WTC11 (cell line): ENCODE data around the gene GPC1. TPM values are rescaled to one million over a fixed set of nuclear protein-coding genes. Genes with fewer than 3 reads are reported as not detected.

ENCODE experiments used
- ATAC-seq: fragments of 200-7000 bp; cut with Tn5 transposase; 2 replicates; pipeline ENCODE4 v1.10.0; 2021; ENCODE audit warnings: mild to moderate bottlenecking, moderate library complexity
- CTCF ChIA-PET: fragments of 300-600 bp; sonication (Branson Sonifier 250); formaldehyde crosslinking; loops from one replicate; lab custom pipeline; 2021; ENCODE audit warnings: antibody characterized with exemption; lab: Charles Lee
- POLR2A ChIA-PET: fragments of 350-600 bp; sonication (Branson Sonifier 250); formaldehyde crosslinking; loops from one replicate; lab custom pipeline; 2021; ENCODE audit warnings: antibody characterized with exemption; lab: Charles Lee
- DNase-seq: peaks from one replicate; pipeline ENCODE4 v3.0.0; 2021; ENCODE audit warnings: low spot score
- H3K27ac Mint-ChIP-seq: 2 replicates; pipeline ENCODE4 v1.8.0; 2021; ENCODE audit warnings: mixed read lengths
- H3K27me3 Mint-ChIP-seq: 2 replicates; pipeline ENCODE4 v1.8.0; 2021; ENCODE audit warnings: low read depth, mild to moderate bottlenecking, moderate library complexity, mixed read lengths
- H3K36me3 Mint-ChIP-seq: 2 replicates; pipeline ENCODE4 v1.8.0; 2021; ENCODE audit warnings: mixed read lengths
- H3K4me1 Mint-ChIP-seq: 2 replicates; pipeline ENCODE4 v1.8.0; 2022; ENCODE audit warnings: mixed read lengths
- H3K4me3 Mint-ChIP-seq: 2 replicates; pipeline ENCODE4 v1.8.0; 2021; ENCODE audit warnings: mild to moderate bottlenecking, moderate library complexity, mixed read lengths
- H3K9me3 Mint-ChIP-seq: 2 replicates; pipeline ENCODE4 v1.8.0; 2021; ENCODE audit warnings: mixed read lengths
- ELF4 ChIP-seq: sonication (generic); formaldehyde crosslinking; IDR thresholded peaks from 2 replicates; pipeline ENCODE4 v1.8.1; 2022; ENCODE audit warnings: low read depth, mild to moderate bottlenecking, moderate library complexity, missing genetic modification reagents
- FOXJ3 ChIP-seq: sonication (generic); formaldehyde crosslinking; IDR thresholded peaks from 2 replicates; pipeline ENCODE4 v1.9.0; 2021; ENCODE audit warnings: missing genetic modification reagents, mild to moderate bottlenecking, borderline replicate concordance
- JUN ChIP-seq: sonication (generic); formaldehyde crosslinking; IDR thresholded peaks from 2 replicates; pipeline ENCODE4 v1.8.0; 2023; ENCODE audit warnings: mild to moderate bottlenecking, missing genetic modification reagents
- NFATC4 ChIP-seq: fragments of 250-450 bp; sonication (Bioruptor Pico); IDR thresholded peaks from 2 replicates; pipeline ENCODE4 v1.9.0; 2021; ENCODE audit warnings: mild to moderate bottlenecking
- OVOL2 ChIP-seq: fragments of 250-450 bp; sonication (Bioruptor Pico); IDR thresholded peaks from 2 replicates; pipeline ENCODE4 v1.9.0; 2021; ENCODE audit warnings: mild to moderate bottlenecking, borderline replicate concordance
- SMAD4 ChIP-seq: sonication (generic); formaldehyde crosslinking; IDR thresholded peaks from 2 replicates; pipeline ENCODE4 v1.8.0; 2022; ENCODE audit warnings: mild to moderate bottlenecking, missing genetic modification reagents
- SP1 ChIP-seq: sonication (generic); formaldehyde crosslinking; conservative IDR thresholded peaks from 2 replicates; pipeline ENCODE4 v1.8.1; 2022; ENCODE audit warnings: missing genetic modification reagents
- ZNF138 ChIP-seq: sonication (generic); formaldehyde crosslinking; conservative IDR thresholded peaks from 2 replicates; pipeline ENCODE4 v1.8.1; 2022; ENCODE audit warnings: mild to moderate bottlenecking, moderate library complexity, missing genetic modification reagents
- ZNF232 ChIP-seq: sonication (generic); formaldehyde crosslinking; IDR thresholded peaks from 2 replicates; pipeline ENCODE4 v1.8.0; 2022; ENCODE audit warnings: mild to moderate bottlenecking, missing genetic modification reagents
- total RNA-seq: library from RNA; stranded (reverse); gene quantifications from 3 replicates; pipeline ENCODE4 v1.2.3, GENCODE V29; 2021
- TF ChIP-seq, protein P1 (sequence below): sonication (generic); formaldehyde crosslinking; IDR thresholded peaks from 2 replicates; pipeline ENCODE4 v1.8.1; 2023; ENCODE audit warnings: mild to moderate bottlenecking, missing genetic modification reagents
- TF ChIP-seq, protein P2 (sequence below): sonication (generic); formaldehyde crosslinking; IDR thresholded peaks from 2 replicates; pipeline ENCODE4 v1.8.0; 2022; ENCODE audit warnings: mild to moderate bottlenecking, missing genetic modification reagents
- TF ChIP-seq, protein P3 (sequence below): sonication (generic); formaldehyde crosslinking; IDR thresholded peaks from 2 replicates; pipeline ENCODE4 v1.8.1; 2022; ENCODE audit warnings: low read depth, mild to moderate bottlenecking, moderate library complexity, missing genetic modification reagents, borderline replicate concordance
- TF ChIP-seq, protein P4 (sequence below): sonication (generic); formaldehyde crosslinking; IDR thresholded peaks from 2 replicates; pipeline ENCODE4 v1.8.0; 2022; ENCODE audit warnings: missing genetic modification reagents
- TF ChIP-seq, protein P5 (sequence below): fragments of 250-450 bp; sonication (Bioruptor Pico); IDR thresholded peaks from 2 replicates; pipeline ENCODE4 v1.9.0; 2021; ENCODE audit warnings: mild to moderate bottlenecking, borderline replicate concordance

GPC1 gene
- total RNA-seq, 1 experiment from 2014 or later, result 41.5 TPM

DNA sequence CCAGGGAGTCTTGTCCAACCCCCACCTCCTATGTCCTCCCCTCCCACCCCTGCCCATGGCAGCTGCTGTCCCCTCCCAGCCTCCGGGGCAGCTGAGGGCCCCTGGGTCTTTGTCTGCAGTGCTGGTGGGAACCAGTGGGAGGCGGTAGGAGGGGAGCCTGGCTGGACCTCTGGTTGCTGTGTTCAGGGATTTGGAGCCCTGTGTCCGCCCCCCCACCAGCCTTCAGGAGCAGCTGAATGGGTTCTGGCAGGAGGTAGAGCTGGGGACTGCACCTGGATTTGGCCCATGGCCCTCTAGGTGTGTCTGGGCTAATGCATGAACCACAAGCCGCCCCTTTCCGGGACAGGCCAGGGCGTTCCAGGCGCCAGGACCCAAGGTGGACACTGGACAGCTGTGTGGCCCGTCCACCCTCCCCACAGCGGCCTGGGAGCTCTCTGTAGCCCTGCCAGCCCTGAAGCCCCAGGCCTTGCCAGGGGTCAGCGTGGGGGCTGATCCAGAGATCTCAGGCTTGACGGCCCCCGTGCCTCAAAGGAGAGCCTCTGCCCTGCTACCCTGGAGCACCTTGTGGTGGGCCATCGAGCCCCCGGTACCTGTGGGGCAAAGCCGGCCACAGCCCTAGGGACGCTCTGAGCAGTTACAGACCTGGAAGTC is 25.4 kb downstream of the GPC1 start (continued):
- no peak for TF ChIP-seq FOXJ3

DNA sequence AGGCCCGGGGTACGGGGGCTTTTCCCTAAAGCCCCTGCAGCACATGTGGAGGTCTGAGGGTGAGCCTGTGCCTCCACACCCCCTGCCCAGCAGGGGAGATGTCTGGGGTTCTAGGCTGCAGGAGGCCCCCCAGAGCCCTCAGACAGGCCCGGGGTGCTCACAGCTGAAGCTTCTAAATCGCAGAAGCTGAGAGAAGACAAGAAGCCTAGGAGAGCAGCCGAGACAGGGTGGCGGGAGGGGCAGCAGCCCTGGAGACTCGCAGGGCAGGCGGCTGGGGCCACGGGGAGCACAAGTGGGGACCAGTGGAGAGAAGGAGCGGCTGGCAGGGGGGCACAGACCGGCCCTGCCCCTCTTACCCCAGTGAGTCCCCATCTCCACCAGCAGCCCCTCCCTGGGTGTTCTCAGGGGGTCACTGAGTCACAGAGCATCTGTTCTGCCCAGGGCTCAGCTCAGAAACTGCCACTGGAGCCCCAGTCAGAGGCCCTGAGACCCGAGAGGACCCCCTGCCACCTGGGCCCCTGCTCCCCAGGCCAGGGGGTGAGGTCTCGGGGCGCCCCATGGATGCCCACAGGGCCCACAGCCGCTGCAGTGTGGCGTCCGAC is 26.1 kb downstream of the GPC1 start:
- peaks cover 6% of the 10 kb centered on the region; the same call in 1 of the 2 replicates for H3K27me3 Mint-ChIP-seq
- no peak overlapping the region for H3K4me3 Mint-ChIP-seq
- no peak for ATAC-seq
- peaks cover 7% of the 10 kb centered on the region; the same call in 1 of the 2 replicates for H3K36me3 Mint-ChIP-seq
- H3K4me1 Mint-ChIP-seq, result peaks cover 14% of the 10 kb centered on the region
- DNase-seq, result peak; percentile 4
- H3K9me3 Mint-ChIP-seq, result no peaks in the 10 kb centered on the region
- no peak for TF ChIP-seq SMAD4 (CRISPR knock-in tag)
- TF ChIP-seq, protein P1, sequence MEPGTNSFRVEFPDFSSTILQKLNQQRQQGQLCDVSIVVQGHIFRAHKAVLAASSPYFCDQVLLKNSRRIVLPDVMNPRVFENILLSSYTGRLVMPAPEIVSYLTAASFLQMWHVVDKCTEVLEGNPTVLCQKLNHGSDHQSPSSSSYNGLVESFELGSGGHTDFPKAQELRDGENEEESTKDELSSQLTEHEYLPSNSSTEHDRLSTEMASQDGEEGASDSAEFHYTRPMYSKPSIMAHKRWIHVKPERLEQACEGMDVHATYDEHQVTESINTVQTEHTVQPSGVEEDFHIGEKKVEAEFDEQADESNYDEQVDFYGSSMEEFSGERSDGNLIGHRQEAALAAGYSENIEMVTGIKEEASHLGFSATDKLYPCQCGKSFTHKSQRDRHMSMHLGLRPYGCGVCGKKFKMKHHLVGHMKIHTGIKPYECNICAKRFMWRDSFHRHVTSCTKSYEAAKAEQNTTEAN, result no peak
- TF ChIP-seq, protein P2, sequence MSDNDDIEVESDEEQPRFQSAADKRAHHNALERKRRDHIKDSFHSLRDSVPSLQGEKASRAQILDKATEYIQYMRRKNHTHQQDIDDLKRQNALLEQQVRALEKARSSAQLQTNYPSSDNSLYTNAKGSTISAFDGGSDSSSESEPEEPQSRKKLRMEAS, result no peak
- TF ChIP-seq, protein P3, sequence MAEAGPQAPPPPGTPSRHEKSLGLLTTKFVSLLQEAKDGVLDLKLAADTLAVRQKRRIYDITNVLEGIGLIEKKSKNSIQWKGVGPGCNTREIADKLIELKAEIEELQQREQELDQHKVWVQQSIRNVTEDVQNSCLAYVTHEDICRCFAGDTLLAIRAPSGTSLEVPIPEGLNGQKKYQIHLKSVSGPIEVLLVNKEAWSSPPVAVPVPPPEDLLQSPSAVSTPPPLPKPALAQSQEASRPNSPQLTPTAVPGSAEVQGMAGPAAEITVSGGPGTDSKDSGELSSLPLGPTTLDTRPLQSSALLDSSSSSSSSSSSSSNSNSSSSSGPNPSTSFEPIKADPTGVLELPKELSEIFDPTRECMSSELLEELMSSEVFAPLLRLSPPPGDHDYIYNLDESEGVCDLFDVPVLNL (CRISPR knock-in tag), result no peak
- TF ChIP-seq OVOL2 (CRISPR knock-in tag), result no peak
- no peak for TF ChIP-seq SP1 (CRISPR knock-in tag)
- TF ChIP-seq ZNF232 (CRISPR knock-in tag), result no peak
- TF ChIP-seq JUN, result no peak
- TF ChIP-seq, protein P4, sequence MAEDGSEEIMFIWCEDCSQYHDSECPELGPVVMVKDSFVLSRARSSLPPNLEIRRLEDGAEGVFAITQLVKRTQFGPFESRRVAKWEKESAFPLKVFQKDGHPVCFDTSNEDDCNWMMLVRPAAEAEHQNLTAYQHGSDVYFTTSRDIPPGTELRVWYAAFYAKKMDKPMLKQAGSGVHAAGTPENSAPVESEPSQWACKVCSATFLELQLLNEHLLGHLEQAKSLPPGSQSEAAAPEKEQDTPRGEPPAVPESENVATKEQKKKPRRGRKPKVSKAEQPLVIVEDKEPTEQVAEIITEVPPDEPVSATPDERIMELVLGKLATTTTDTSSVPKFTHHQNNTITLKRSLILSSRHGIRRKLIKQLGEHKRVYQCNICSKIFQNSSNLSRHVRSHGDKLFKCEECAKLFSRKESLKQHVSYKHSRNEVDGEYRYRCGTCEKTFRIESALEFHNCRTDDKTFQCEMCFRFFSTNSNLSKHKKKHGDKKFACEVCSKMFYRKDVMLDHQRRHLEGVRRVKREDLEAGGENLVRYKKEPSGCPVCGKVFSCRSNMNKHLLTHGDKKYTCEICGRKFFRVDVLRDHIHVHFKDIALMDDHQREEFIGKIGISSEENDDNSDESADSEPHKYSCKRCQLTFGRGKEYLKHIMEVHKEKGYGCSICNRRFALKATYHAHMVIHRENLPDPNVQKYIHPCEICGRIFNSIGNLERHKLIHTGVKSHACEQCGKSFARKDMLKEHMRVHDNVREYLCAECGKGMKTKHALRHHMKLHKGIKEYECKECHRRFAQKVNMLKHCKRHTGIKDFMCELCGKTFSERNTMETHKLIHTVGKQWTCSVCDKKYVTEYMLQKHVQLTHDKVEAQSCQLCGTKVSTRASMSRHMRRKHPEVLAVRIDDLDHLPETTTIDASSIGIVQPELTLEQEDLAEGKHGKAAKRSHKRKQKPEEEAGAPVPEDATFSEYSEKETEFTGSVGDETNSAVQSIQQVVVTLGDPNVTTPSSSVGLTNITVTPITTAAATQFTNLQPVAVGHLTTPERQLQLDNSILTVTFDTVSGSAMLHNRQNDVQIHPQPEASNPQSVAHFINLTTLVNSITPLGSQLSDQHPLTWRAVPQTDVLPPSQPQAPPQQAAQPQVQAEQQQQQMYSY (CRISPR knock-in tag), result no peak
- no peak for TF ChIP-seq ZNF138 (CRISPR knock-in tag)
- no peak for TF ChIP-seq NFATC4 (CRISPR knock-in tag)
- TF ChIP-seq, protein P5, sequence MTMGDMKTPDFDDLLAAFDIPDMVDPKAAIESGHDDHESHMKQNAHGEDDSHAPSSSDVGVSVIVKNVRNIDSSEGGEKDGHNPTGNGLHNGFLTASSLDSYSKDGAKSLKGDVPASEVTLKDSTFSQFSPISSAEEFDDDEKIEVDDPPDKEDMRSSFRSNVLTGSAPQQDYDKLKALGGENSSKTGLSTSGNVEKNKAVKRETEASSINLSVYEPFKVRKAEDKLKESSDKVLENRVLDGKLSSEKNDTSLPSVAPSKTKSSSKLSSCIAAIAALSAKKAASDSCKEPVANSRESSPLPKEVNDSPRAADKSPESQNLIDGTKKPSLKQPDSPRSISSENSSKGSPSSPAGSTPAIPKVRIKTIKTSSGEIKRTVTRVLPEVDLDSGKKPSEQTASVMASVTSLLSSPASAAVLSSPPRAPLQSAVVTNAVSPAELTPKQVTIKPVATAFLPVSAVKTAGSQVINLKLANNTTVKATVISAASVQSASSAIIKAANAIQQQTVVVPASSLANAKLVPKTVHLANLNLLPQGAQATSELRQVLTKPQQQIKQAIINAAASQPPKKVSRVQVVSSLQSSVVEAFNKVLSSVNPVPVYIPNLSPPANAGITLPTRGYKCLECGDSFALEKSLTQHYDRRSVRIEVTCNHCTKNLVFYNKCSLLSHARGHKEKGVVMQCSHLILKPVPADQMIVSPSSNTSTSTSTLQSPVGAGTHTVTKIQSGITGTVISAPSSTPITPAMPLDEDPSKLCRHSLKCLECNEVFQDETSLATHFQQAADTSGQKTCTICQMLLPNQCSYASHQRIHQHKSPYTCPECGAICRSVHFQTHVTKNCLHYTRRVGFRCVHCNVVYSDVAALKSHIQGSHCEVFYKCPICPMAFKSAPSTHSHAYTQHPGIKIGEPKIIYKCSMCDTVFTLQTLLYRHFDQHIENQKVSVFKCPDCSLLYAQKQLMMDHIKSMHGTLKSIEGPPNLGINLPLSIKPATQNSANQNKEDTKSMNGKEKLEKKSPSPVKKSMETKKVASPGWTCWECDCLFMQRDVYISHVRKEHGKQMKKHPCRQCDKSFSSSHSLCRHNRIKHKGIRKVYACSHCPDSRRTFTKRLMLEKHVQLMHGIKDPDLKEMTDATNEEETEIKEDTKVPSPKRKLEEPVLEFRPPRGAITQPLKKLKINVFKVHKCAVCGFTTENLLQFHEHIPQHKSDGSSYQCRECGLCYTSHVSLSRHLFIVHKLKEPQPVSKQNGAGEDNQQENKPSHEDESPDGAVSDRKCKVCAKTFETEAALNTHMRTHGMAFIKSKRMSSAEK (CRISPR knock-in tag), result no peak
- TF ChIP-seq ELF4 (CRISPR knock-in tag), result no peak
- H3K27ac Mint-ChIP-seq, result no peak overlapping the region
- CTCF ChIA-PET, result interaction anchor here (1.1 to 1.4 kb wide), 4 partner anchors 16 to 205 kb away, joined by 3 to 4 read pairs (median 3); no protein-coding TSS in a partner anchor
- POLR2A ChIA-PET, result no interaction called here
